B cell (primary cell): ENCODE results near the gene GARIN5A. TPM values are rescaled to one million over a fixed set of nuclear protein-coding genes. Genes with fewer than 3 reads are reported as not detected.

Source experiments
- ATAC-seq: fragments of 200-7000 bp; cut with Tn5 transposase; one replicate; pipeline ENCODE4 v1.10.0; 2021; ENCODE audit warnings: low read depth, mild to moderate bottlenecking, moderate number of reproducible peaks, moderate library complexity
- CTCF ChIA-PET: fragments of 350-600 bp; sonication (Branson Sonifier 250); formaldehyde crosslinking; loops from one replicate; lab custom pipeline; 2021; ENCODE audit warnings: antibody characterized with exemption, inconsistent platforms; lab: Charles Lee
- POLR2A ChIA-PET: fragments of 350-600 bp; sonication (Branson Sonifier 250); formaldehyde crosslinking; loops from one replicate; lab custom pipeline; 2021; ENCODE audit warnings: antibody characterized with exemption; lab: Charles Lee
- DNase-seq: peaks from one replicate; pipeline ENCODE4 v3.0.0; 2013
- H2AFZ ChIP-seq: 2 replicates; pipeline ENCODE4 v1.6.1; 2012; ENCODE audit warnings: mild to moderate bottlenecking, low read depth, low read length; ENCODE audit not compliant: insufficient read depth, poor library complexity, severe bottlenecking
- H3K27ac ChIP-seq, 2 donors: 1 replicate in 1 of 2; 2 replicates in 1 of 2; pipeline ENCODE4 v1.5.1; 2012 to 2013; ENCODE audit warnings: low read length in 2 of 2, mild to moderate bottlenecking in 2 of 2, moderate library complexity in 1 of 2
- H3K27me3 ChIP-seq, 4 experiments: fragments of 200-600 bp in 1 of 4; sonication (generic) in 1 of 4; replicated peaks in 1 of 4; 1 replicate in 2 of 4; 2 replicates in 2 of 4; pipeline versions ENCODE4 v1.6.1 to v1.7.0; 2013 to 2016; ENCODE audit warnings: low read length in 3 of 4, mild to moderate bottlenecking in 2 of 4, mixed read lengths in 1 of 4, moderate library complexity in 1 of 4; ENCODE audit not compliant: insufficient read depth in 4 of 4, control insufficient read depth in 3 of 4; ENCODE audit errors: control extremely low read depth in 1 of 4
- H3K36me3 ChIP-seq, 2 experiments: replicated peaks in 1 of 2; 1 replicate in 1 of 2; 2 replicates in 1 of 2; pipeline versions ENCODE4 v1.6.1 to v1.7.1; 2013; ENCODE audit warnings: low read length in 1 of 2; ENCODE audit not compliant: insufficient read depth in 2 of 2, control insufficient read depth in 1 of 2; ENCODE audit errors: control extremely low read depth in 1 of 2, extremely low read depth in 1 of 2
- H3K4me1 ChIP-seq, 2 donors: fragments of 200-600 bp in 1 of 2; sonication (generic) in 1 of 2; 1 replicate in 1 of 2; 2 replicates in 1 of 2; pipeline versions ENCODE4 v1.5.1 to v1.6.1; 2013 to 2017; ENCODE audit warnings: low read length in 2 of 2; ENCODE audit not compliant: control insufficient read depth in 2 of 2, insufficient read depth in 2 of 2
- H3K4me2 ChIP-seq: replicated peaks from 2 replicates; pipeline ENCODE3; 2012; ENCODE audit warnings: mild to moderate bottlenecking, low read depth, low read length; ENCODE audit not compliant: poor library complexity, severe bottlenecking
- H3K4me3 ChIP-seq, 5 experiments: fragments of 200-600 bp in 1 of 5; sonication (generic) in 1 of 5; 1 replicate in 3 of 5; 2 replicates in 2 of 5; pipeline versions ENCODE4 v1.5.1 to v1.7.0; 2011 to 2016; ENCODE audit warnings: low read length in 4 of 5, mild to moderate bottlenecking in 4 of 5, low read depth in 2 of 5, control low read depth in 1 of 5, moderate library complexity in 1 of 5; ENCODE audit not compliant: insufficient read depth in 1 of 5; ENCODE audit errors: control extremely low read depth in 1 of 5, extremely low read depth in 1 of 5
- H3K79me2 ChIP-seq: fragments of 200-600 bp; sonication (generic); one replicate; pipeline ENCODE4 v1.6.0; 2016; ENCODE audit warnings: low read length; ENCODE audit not compliant: control insufficient read depth, insufficient read depth
- H3K9ac ChIP-seq: fragments of 200-600 bp; sonication (generic); 2 replicates; pipeline ENCODE4 v1.6.1; 2017; ENCODE audit warnings: mild to moderate bottlenecking, low read length, moderate library complexity
- H3K9me3 ChIP-seq, 3 donors: one replicate each; pipeline versions ENCODE4 v1.6.1 to v1.7.1; 2013; ENCODE audit warnings: low read length in 2 of 3; ENCODE audit not compliant: control insufficient read depth in 2 of 3, insufficient read depth in 1 of 3; ENCODE audit errors: control extremely low read depth in 1 of 3
- H4K20me1 ChIP-seq: 2 replicates; pipeline ENCODE4 v1.6.0; 2012; ENCODE audit warnings: mild to moderate bottlenecking, low read length; ENCODE audit not compliant: insufficient read depth, control insufficient read depth, poor library complexity, severe bottlenecking
- H3K27ac Mint-ChIP-seq: one replicate; pipeline ENCODE4 v1.8.0; 2021; ENCODE audit warnings: mixed read lengths
- H3K27me3 Mint-ChIP-seq: one replicate; pipeline ENCODE4 v1.8.0; 2021; ENCODE audit warnings: mixed read lengths
- H3K4me1 Mint-ChIP-seq: one replicate; pipeline ENCODE4 v1.8.0; 2021; ENCODE audit warnings: mixed read lengths
- H3K4me3 Mint-ChIP-seq: one replicate; pipeline ENCODE4 v1.8.0; 2021; ENCODE audit warnings: mixed read lengths
- H3K9me3 Mint-ChIP-seq: one replicate; pipeline ENCODE4 v1.8.0; 2022; ENCODE audit warnings: mixed read lengths; ENCODE audit not compliant: insufficient read depth
- EZH2 ChIP-seq: IDR thresholded peaks from 2 replicates; pipeline ENCODE4 v1.6.1; 2012; ENCODE audit warnings: borderline replicate concordance, low read depth, mild to moderate bottlenecking, moderate library complexity, low read length; ENCODE audit not compliant: insufficient read depth, poor library complexity, severe bottlenecking
- WGBS: methylation state at CpG from one replicate; pipeline ENCODE4 v1.1.5; 2013; ENCODE audit warnings: missing lambda C conversion rate; ENCODE audit not compliant: insufficient coverage; 5-methylcytosine and 5-hydroxymethylcytosine counted together
- intact Hi-C: fragments of 100-400 bp; cut with micrococcal nuclease; formaldehyde crosslinking; loops from one replicate; pipeline ENCODE4 v1.10.0; 2022
- polyA plus RNA-seq: library from polyadenylated mRNA; depleted of rRNA; stranded (reverse); fragments of >200 nt; gene quantifications from 2 replicates; pipeline ENCODE4 v1.2.3, GENCODE V29; 2012
- total RNA-seq, 2 donors: library from RNA; stranded (reverse); fragments of 120-200 nt in 1 of 2; gene quantifications; 1 replicate in 1 of 2; 2 replicates in 1 of 2; pipeline versions ENCODE4 v1.2.3 to v1.2.4, GENCODE V29; 2013 to 2022
- TF ChIP-seq, protein P1 (sequence below): fragments of 200-600 bp; IDR thresholded peaks from one replicate; pipeline ENCODE4 v1.8.0; 2022; ENCODE audit warnings: antibody characterized with exemption, mild to moderate bottlenecking

The GARIN5A gene
- total and polyA plus RNA-seq, 2 donors (not counting 1 experiment from before 2014, with no cell fraction given): 0.22 to 0.34 TPM

DNA sequence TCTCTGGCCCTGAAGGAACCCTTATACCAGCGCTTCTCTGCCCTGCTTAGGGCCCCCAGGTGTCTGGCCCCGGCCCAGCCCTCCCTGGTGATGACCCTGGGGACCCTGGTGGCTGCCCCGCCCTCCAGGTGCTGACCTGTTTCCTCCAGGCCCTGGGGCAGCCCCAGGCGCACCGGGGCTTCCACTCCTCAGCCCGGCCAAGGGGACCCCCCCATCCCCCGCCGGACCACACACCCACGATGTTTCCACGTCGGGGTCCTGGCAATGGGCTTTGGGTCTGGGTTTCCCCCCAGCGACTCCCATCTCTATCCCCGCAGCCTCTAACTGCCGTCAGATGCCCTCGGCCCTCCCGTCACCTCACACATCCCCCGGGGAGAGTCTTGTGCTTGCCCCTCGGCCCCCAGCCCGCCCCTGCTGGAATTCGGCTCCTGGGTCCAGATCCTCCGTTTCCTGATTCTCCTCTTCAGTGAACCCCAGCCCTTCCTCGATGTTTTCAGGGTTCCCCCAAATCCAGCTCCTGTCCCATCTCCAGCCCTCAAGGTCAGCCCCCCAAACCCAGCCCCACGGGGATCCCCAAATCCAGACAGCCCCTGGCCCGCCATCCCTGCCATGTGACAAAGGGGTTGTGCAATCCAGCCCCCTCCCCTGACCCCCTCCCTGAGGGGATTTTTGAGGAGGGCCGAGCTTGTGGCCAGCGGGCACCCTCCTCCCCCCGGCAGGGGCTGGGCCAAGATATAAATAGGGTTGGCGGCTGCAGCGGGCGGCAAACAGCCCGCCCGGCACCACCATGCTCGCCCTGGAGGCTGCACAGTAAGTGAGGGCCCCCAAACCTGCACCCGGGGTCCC is 58.2 kb downstream of the GARIN5A start, which contains the start of gene SPIB:
TSS of gene SPIB (plus strand) at position 763 of the 846 bp plus-strand sequence. CDS start at position 788, 25 bp downstream.
- peak; percentile 82 for DNase-seq
- Mint-ChIP-seq H3K9me3 (no peaks in the 10 kb centered on the region), H3K4me3 (peak within 1 kb of the TSS; percentile 94), H3K27ac (peak within 1 kb of the TSS; percentile 90), H3K27me3 (no peaks in the 10 kb centered on the region), H3K4me1 (peaks cover 65% of the 10 kb centered on the region)
- Histone ChIP-seq H3K9me3 (no peaks in the 10 kb centered on the region), H3K79me2 (peaks cover 65% of the 10 kb centered on the region), H3K4me1 (peaks cover 57 to 81% of the 10 kb centered on the region in 2 donors), H3K27ac (peak within 1 kb of the TSS; percentile 97 to 98), H3K36me3 (peaks cover 0 to 28% of the 10 kb centered on the region in 2 experiments), H3K4me3 (peak within 1 kb of the TSS; percentile 83 to 98 (median 87)), H3K27me3 (no peaks in the 10 kb centered on the region), H3K9ac (peak within 1 kb of the TSS; percentile 97), H3K4me2 (peak within 1 kb of the TSS; percentile 97), H2AFZ (peak within 1 kb of the TSS; percentile 41), H4K20me1 (peaks cover 43% of the 10 kb centered on the region)
- no peak for TF ChIP-seq EZH2
- TF ChIP-seq, protein P1, sequence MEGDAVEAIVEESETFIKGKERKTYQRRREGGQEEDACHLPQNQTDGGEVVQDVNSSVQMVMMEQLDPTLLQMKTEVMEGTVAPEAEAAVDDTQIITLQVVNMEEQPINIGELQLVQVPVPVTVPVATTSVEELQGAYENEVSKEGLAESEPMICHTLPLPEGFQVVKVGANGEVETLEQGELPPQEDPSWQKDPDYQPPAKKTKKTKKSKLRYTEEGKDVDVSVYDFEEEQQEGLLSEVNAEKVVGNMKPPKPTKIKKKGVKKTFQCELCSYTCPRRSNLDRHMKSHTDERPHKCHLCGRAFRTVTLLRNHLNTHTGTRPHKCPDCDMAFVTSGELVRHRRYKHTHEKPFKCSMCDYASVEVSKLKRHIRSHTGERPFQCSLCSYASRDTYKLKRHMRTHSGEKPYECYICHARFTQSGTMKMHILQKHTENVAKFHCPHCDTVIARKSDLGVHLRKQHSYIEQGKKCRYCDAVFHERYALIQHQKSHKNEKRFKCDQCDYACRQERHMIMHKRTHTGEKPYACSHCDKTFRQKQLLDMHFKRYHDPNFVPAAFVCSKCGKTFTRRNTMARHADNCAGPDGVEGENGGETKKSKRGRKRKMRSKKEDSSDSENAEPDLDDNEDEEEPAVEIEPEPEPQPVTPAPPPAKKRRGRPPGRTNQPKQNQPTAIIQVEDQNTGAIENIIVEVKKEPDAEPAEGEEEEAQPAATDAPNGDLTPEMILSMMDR: no peak
- 1% methylated on average over 24 of the region's 34 CpGs for WGBS
- intact Hi-C loops: loop anchor here (5.0 kb wide), 1 partner anchor 76 kb away; no protein-coding TSS in a partner anchor
- POLR2A ChIA-PET: interaction anchor here (0.6 to 6.4 kb wide), 7 partner anchors 12 to 754 kb away, joined by 5 to 96 read pairs (median 8); partner anchors contain the start of genes MYBPC2, NR1H2 and POLD1
- peak; percentile 34 for ATAC-seq
- CTCF ChIA-PET: interaction anchor here (0.9 to 7.3 kb wide), 6 partner anchors 10 to 61 kb away, joined by 3 to 36 read pairs (median 4); partner anchors contain the start of gene POLD1
